SU-DHL-6 (cell line): Measurements from ENCODE around the gene PROX1.

ENCODE experiments used
- H2AFZ ChIP-seq: fragments of 200-600 bp; sonication (generic); 2 replicates; pipeline ENCODE4 v1.6.1; 2014; ENCODE audit warnings: low read depth, mild to moderate bottlenecking, moderate library complexity, mixed read lengths, antibody characterized with exemption, low read length; ENCODE audit not compliant: severe bottlenecking
- H3F3A ChIP-seq: fragments of 200-600 bp; shearing (Covaris generic); 2 replicates; pipeline ENCODE4 v1.6.0; 2016; ENCODE audit warnings: antibody characterized with exemption, mild to moderate bottlenecking; ENCODE audit not compliant: insufficient read depth
- H3K27ac ChIP-seq: fragments of 200-600 bp; sonication (generic); 2 replicates; pipeline ENCODE4 v1.5.1; 2016; ENCODE audit warnings: low read depth, mild to moderate bottlenecking, low read length, moderate library complexity, mixed read lengths
- H3K27me3 ChIP-seq: fragments of 200-600 bp; sonication (generic), shearing (Covaris generic); 2 replicates; pipeline ENCODE4 v1.6.0; 2014; ENCODE audit warnings: mild to moderate bottlenecking, low read length
- H3K36me3 ChIP-seq: fragments of 200-600 bp; sonication (generic); 2 replicates; pipeline ENCODE4 v1.6.1; 2014; ENCODE audit warnings: mild to moderate bottlenecking, low read length, mixed read lengths
- H3K4me2 ChIP-seq: fragments of 300-600, 200-600 bp; shearing (Covaris generic), sonication (generic); 2 replicates; pipeline ENCODE4 v1.6.0; 2014; ENCODE audit warnings: low read length, low read depth, mild to moderate bottlenecking; ENCODE audit not compliant: poor library complexity, severe bottlenecking
- H3K4me3 ChIP-seq: fragments of 200-600 bp; sonication (generic); 2 replicates; pipeline ENCODE4 v1.5.1; 2014; ENCODE audit warnings: antibody characterized with exemption, low read length, mild to moderate bottlenecking, mixed read lengths; ENCODE audit not compliant: insufficient read depth, poor library complexity, severe bottlenecking
- H3K79me2 ChIP-seq: fragments of 200-600 bp; sonication (generic); 2 replicates; pipeline ENCODE4 v1.6.1; 2014; ENCODE audit warnings: mild to moderate bottlenecking, low read length, moderate library complexity; ENCODE audit not compliant: insufficient read depth
- H3K9ac ChIP-seq: fragments of 200-600 bp; sonication (generic); 2 replicates; pipeline ENCODE4 v1.7.0; 2014; ENCODE audit warnings: mild to moderate bottlenecking, low read length
- H3K9me2 ChIP-seq: fragments of 200-600 bp; sonication (generic); replicated peaks from 2 replicates; pipeline ENCODE4 v1.6.1; 2014; ENCODE audit warnings: low read length; ENCODE audit not compliant: insufficient read depth
- H3K9me3 ChIP-seq: fragments of 200-600 bp; sonication (generic); 2 replicates; pipeline ENCODE4 v1.6.1; 2014; ENCODE audit warnings: low read length, mixed read lengths; ENCODE audit not compliant: insufficient read depth
- H4K20me1 ChIP-seq: fragments of 200-600 bp; sonication (generic); 2 replicates; pipeline ENCODE4 v1.6.1; 2014; ENCODE audit warnings: low read depth, mild to moderate bottlenecking, antibody characterized with exemption, low read length, moderate library complexity, mixed read lengths
- EZH2phosphoT487 ChIP-seq: fragments of 200-600 bp; sonication (generic), shearing (Covaris generic); conservative IDR thresholded peaks from 2 replicates; pipeline ENCODE4 v1.6.1; 2018; ENCODE audit warnings: mild to moderate bottlenecking, antibody characterized with exemption, low read length, moderate library complexity, mixed read lengths
- TF ChIP-seq, protein P1 (sequence below): fragments of 200-600 bp; sonication (generic); IDR thresholded peaks from one replicate; pipeline ENCODE4 v1.5.1; 2017; ENCODE audit warnings: antibody characterized with exemption, mild to moderate bottlenecking, low read length, moderate library complexity; ENCODE audit not compliant: insufficient read depth, poor library complexity, severe bottlenecking

The PROX1 gene

GRCh38 chr1:214071469-214071868 is 83.7 kb downstream of the PROX1 start:
- Histone ChIP-seq H4K20me1 (no peaks in the 10 kb centered on the region), H2AFZ (no peak overlapping the region), H3K36me3 (no peaks in the 10 kb centered on the region), H3K27ac (no peak overlapping the region), H3K4me3 (no peak overlapping the region), H3K4me2 (no peak overlapping the region), H3F3A (no peaks in the 10 kb centered on the region), H3K27me3 (no peaks in the 10 kb centered on the region), H3K9me2 (no peaks in the 10 kb centered on the region), H3K79me2 (no peaks in the 10 kb centered on the region), H3K9me3 (no peaks in the 10 kb centered on the region), H3K9ac (no peak overlapping the region)
- TF ChIP-seq, protein P1, sequence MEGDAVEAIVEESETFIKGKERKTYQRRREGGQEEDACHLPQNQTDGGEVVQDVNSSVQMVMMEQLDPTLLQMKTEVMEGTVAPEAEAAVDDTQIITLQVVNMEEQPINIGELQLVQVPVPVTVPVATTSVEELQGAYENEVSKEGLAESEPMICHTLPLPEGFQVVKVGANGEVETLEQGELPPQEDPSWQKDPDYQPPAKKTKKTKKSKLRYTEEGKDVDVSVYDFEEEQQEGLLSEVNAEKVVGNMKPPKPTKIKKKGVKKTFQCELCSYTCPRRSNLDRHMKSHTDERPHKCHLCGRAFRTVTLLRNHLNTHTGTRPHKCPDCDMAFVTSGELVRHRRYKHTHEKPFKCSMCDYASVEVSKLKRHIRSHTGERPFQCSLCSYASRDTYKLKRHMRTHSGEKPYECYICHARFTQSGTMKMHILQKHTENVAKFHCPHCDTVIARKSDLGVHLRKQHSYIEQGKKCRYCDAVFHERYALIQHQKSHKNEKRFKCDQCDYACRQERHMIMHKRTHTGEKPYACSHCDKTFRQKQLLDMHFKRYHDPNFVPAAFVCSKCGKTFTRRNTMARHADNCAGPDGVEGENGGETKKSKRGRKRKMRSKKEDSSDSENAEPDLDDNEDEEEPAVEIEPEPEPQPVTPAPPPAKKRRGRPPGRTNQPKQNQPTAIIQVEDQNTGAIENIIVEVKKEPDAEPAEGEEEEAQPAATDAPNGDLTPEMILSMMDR = no peak
- no peak for TF ChIP-seq EZH2phosphoT487

- no peaks in the 10 kb centered on the region for H3K36me3 ChIP-seq
- H3K27ac ChIP-seq = no peak overlapping the region
- TF ChIP-seq, protein P1 = no peak
- TF ChIP-seq EZH2phosphoT487 = no peak
- H2AFZ ChIP-seq = no peak overlapping the region
- H3F3A ChIP-seq = no peaks in the 10 kb centered on the region
- H3K79me2 ChIP-seq = no peaks in the 10 kb centered on the region
- no peak overlapping the region for H3K4me2 ChIP-seq
- H4K20me1 ChIP-seq = no peaks in the 10 kb centered on the region
- H3K27me3 ChIP-seq = no peaks in the 10 kb centered on the region
- no peaks in the 10 kb centered on the region for H3K9me3 ChIP-seq
- H3K9me2 ChIP-seq = no peaks in the 10 kb centered on the region
- H3K4me3 ChIP-seq = no peak overlapping the region
- H3K9ac ChIP-seq = no peak overlapping the region
Measured at GRCh38 chr1:214072426-214073157, 84.8 kb downstream of the PROX1 start.

GRCh38 chr1:214074477-214074876 is 86.7 kb downstream of the PROX1 start:
- Histone ChIP-seq H3K4me3 (no peak overlapping the region), H3F3A (no peaks in the 10 kb centered on the region), H3K4me2 (no peak overlapping the region), H3K9ac (no peak overlapping the region), H2AFZ (no peak overlapping the region), H3K27me3 (no peaks in the 10 kb centered on the region), H3K9me2 (no peaks in the 10 kb centered on the region), H4K20me1 (no peaks in the 10 kb centered on the region), H3K9me3 (no peaks in the 10 kb centered on the region), H3K36me3 (no peaks in the 10 kb centered on the region), H3K27ac (no peak overlapping the region), H3K79me2 (no peaks in the 10 kb centered on the region)
- TF ChIP-seq, protein P1 = no peak
- TF ChIP-seq EZH2phosphoT487 = no peak
